ENCODE data around the gene DCAF5. TPM values are rescaled to one million over a fixed set of nuclear protein-coding genes. Genes with fewer than 3 reads are reported as not detected.

The DCAF5 gene
- total RNA-seq, 1 donor from 2014 or later: 20.9 TPM

DNA sequence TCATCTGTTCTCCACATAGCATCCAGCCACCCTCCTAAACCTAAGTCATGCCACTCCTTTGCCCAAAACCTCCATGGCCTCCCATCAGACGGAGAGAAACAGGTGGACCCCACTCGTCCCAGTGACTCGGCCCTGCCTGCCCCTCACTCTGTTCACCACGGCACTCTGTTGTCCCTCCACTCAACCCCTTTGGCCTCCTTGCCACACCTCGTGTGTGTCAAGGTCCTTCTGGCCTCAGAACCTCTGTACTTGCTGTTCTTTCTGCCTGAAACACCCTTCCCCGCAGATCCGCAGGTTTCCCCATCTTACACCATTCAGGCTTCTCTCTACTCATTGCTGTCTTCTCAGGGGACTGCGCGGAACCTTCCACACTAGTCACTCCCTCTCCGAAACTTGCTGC, 149.3 kb downstream of the DCAF5 start:
- no peak overlapping the region for H3K27ac ChIP-seq (ENCODE audit: low read depth, low read length)
- H3K36me3 ChIP-seq (ENCODE audit: control insufficient read depth in 3 of 3, insufficient read depth in 3 of 3, low read length in 3 of 3): no peaks in the 10 kb centered on the region
- H3K27me3 ChIP-seq (ENCODE audit: control insufficient read depth in 3 of 3, insufficient read depth in 3 of 3, low read length in 3 of 3): no peaks in the 10 kb centered on the region
- no peaks in the 10 kb centered on the region for H3K9me3 ChIP-seq (ENCODE audit: control insufficient read depth in 3 of 3, low read length in 3 of 3)
- no peak overlapping the region for H3K9ac ChIP-seq (ENCODE audit: low read depth in 1 of 3, low read length in 3 of 3)
- peaks cover 4 to 10% (median 8%) of the 10 kb centered on the region in 3 donors for H3K4me1 ChIP-seq (ENCODE audit: control insufficient read depth in 3 of 3, insufficient read depth in 3 of 3, low read length in 3 of 3)
- H3K4me3 ChIP-seq (ENCODE audit: low read length in 3 of 3): no peak overlapping the region

DNA sequence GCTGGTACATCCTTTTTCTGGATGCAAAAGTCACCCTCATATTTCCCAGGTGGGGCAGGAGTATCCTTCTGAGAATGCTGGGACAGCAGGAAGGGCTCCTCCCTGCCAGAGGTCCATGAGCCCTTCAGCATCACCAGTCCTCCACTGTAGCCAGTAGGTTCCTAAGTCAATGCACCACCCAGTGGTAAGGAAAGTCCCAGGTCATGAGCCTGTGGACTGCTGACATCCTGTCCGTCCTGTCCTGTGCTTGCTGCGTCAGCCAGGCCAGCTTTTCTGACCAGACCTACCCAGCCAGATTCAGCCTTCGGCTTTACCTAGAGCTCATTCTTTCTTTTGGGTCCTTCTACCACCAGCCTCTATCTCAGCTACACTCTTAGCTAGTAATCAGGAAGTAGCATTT, 150.8 kb downstream of the DCAF5 start:
- H3K27me3 ChIP-seq (ENCODE audit: control insufficient read depth in 3 of 3, insufficient read depth in 3 of 3, low read length in 3 of 3): no peaks in the 10 kb centered on the region
- H3K4me3 ChIP-seq (ENCODE audit: low read length in 3 of 3): no peak overlapping the region
- no peaks in the 10 kb centered on the region for H3K36me3 ChIP-seq (ENCODE audit: control insufficient read depth in 3 of 3, insufficient read depth in 3 of 3, low read length in 3 of 3)
- no peak overlapping the region for H3K9ac ChIP-seq (ENCODE audit: low read depth in 1 of 3, low read length in 3 of 3)
- no peak overlapping the region for H3K27ac ChIP-seq (ENCODE audit: low read depth, low read length)
- H3K9me3 ChIP-seq (ENCODE audit: control insufficient read depth in 3 of 3, low read length in 3 of 3): no peaks in the 10 kb centered on the region
- H3K4me1 ChIP-seq (ENCODE audit: control insufficient read depth in 3 of 3, insufficient read depth in 3 of 3, low read length in 3 of 3): peaks cover 4 to 10% (median 8%) of the 10 kb centered on the region in 3 donors

DNA sequence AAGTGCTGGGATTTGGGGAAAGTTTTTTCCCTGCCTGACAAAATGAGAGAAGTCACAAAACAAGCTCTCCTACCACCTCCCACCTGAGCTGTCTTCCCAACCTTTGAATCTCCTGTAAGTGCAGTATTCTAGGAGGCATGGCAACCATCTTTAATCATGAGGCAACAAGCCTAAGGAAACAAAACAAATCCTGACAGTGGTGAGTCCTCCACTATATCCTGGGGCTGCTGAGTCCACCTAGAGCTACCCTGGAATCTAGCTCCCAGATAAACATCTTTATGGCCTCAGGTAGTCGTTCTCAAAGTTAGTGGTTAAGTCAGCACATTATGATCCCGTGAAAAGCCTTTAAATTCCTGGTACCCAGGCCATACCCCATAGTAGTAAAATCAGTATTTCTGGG, 151.5 kb downstream of the DCAF5 start:
- H3K27ac ChIP-seq (ENCODE audit: low read depth, low read length): no peak overlapping the region
- H3K9me3 ChIP-seq (ENCODE audit: control insufficient read depth in 3 of 3, low read length in 3 of 3): no peaks in the 10 kb centered on the region
- no peak overlapping the region for H3K4me3 ChIP-seq (ENCODE audit: low read length in 3 of 3)
- H3K4me1 ChIP-seq (ENCODE audit: control insufficient read depth in 3 of 3, insufficient read depth in 3 of 3, low read length in 3 of 3): peaks cover 4 to 10% (median 8%) of the 10 kb centered on the region in 3 donors
- H3K27me3 ChIP-seq (ENCODE audit: control insufficient read depth in 3 of 3, insufficient read depth in 3 of 3, low read length in 3 of 3): no peaks in the 10 kb centered on the region
- H3K36me3 ChIP-seq (ENCODE audit: control insufficient read depth in 3 of 3, insufficient read depth in 3 of 3, low read length in 3 of 3): no peaks in the 10 kb centered on the region
- no peak overlapping the region for H3K9ac ChIP-seq (ENCODE audit: low read depth in 1 of 3, low read length in 3 of 3)

Small RNA genes lying within 50 kb of the gene (small RNA-seq; reads per million reads assigned to genes)
- gene RF00019 (not detected), gene RPS29P1 (not detected)

Other genes starting within 250 kb of the DCAF5 start
- gene ACTN1, start 173.8 kb downstream of the DCAF5 start, total RNA-seq: 44.9 TPM
- 9.9 TPM for gene EXD2, start 38.4 kb upstream of the DCAF5 start, total RNA-seq
- 8.4 TPM for gene GALNT16, start 107.0 kb upstream of the DCAF5 start, total RNA-seq
- 75.7 TPM for gene ERH, start 245.2 kb upstream of the DCAF5 start, total RNA-seq
- 52.7 TPM for gene SLC39A9, start 245.6 kb upstream of the DCAF5 start, total RNA-seq

Data from skeletal muscle tissue (tissue), 5 donors.